Measurements from ENCODE around the gene CMIP.
"Not testable (repeated sequence)": the region's sequence is repeated elsewhere in the genome, so short reads cannot be mapped to it uniquely, and the experiment has no call there.

CMIP gene

GRCh38 chr16:81671738-81672597 lies 227.4 kb downstream of the CMIP start:
- no peak for DNase-seq

GRCh38 chr16:81673432-81673831 lies 228.8 kb downstream of the CMIP start:
- no peak for DNase-seq

GRCh38 chr16:81675662-81676061 lies 231.1 kb downstream of the CMIP start:
- DNase-seq = no peak

- no peak for DNase-seq
Observed at GRCh38 chr16:81676066-81676882, 231.7 kb downstream of the CMIP start.

- no peak for DNase-seq
Observed at GRCh38 chr16:81676883-81677737, 232.5 kb downstream of the CMIP start.

GRCh38 chr16:81678326-81679095 lies 233.9 kb downstream of the CMIP start:
- DNase-seq = no peak

- no peak for DNase-seq
Observed at GRCh38 chr16:81679721-81680430, 235.3 kb downstream of the CMIP start.

- DNase-seq = peak; percentile 44
Observed at GRCh38 chr16:81680444-81681275, 236.1 kb downstream of the CMIP start.

GRCh38 chr16:81681311-81681710 lies 236.7 kb downstream of the CMIP start:
- DNase-seq = no peak

- DNase-seq = no peak
Observed at GRCh38 chr16:81684242-81684837, 239.7 kb downstream of the CMIP start.

- DNase-seq = no peak
Observed at GRCh38 chr16:81684901-81685300, 240.3 kb downstream of the CMIP start.

GRCh38 chr16:81686391-81687130 lies 242.0 kb downstream of the CMIP start:
- no peak for DNase-seq

GRCh38 chr16:81687131-81687456 lies 242.5 kb downstream of the CMIP start:
- no peak for DNase-seq

GRCh38 chr16:81688182-81688581 lies 243.6 kb downstream of the CMIP start:
- no peak for DNase-seq

- not testable (repeated sequence) for DNase-seq
Observed at GRCh38 chr16:81688839-81689238, 244.2 kb downstream of the CMIP start.

- DNase-seq = no peak
Observed at GRCh38 chr16:81692021-81692420, 247.4 kb downstream of the CMIP start.

- DNase-seq = no peak
Observed at GRCh38 chr16:81692571-81692970, 248.0 kb downstream of the CMIP start.

GRCh38 chr16:81693041-81693743 lies 248.6 kb downstream of the CMIP start:
- peak; percentile 51 for DNase-seq

Measured in right hindlimb (tissue), 1 donor.